Natural killer cell (primary cell): ENCODE data around the gene MAP2K5. TPM values are rescaled to one million over a fixed set of nuclear protein-coding genes. Genes with fewer than 3 reads are reported as not detected.

Source experiments
- ATAC-seq, 3 donors: fragments of 150-1000 bp in 2 of 3; fragments of 200-7000 bp in 1 of 3; cut with Tn5 transposase; 1 replicate in 1 of 3; 2 replicates in 2 of 3; pipeline ENCODE4 v1.10.0; 2021; ENCODE audit warnings: mild to moderate bottlenecking in 2 of 3, moderate library complexity in 2 of 3
- DNase-seq, 2 donors: peaks; one replicate each; pipeline versions ENCODE4 v3.0.0 to v3.0.0-alpha.2; 2013 to 2021; ENCODE audit warnings: mixed read lengths in 1 of 2
- H3K27ac ChIP-seq: one replicate; pipeline ENCODE4 v1.5.1; 2013; ENCODE audit warnings: mild to moderate bottlenecking, low read length
- H3K27me3 ChIP-seq: one replicate; pipeline ENCODE4 v1.6.1; 2013; ENCODE audit warnings: low read length; ENCODE audit not compliant: control insufficient read depth, insufficient read depth
- H3K36me3 ChIP-seq: one replicate; pipeline ENCODE4 v1.6.1; 2013; ENCODE audit warnings: low read length; ENCODE audit not compliant: control insufficient read depth, insufficient read depth
- H3K4me1 ChIP-seq: one replicate; pipeline ENCODE4 v1.6.1; 2013; ENCODE audit warnings: low read length; ENCODE audit not compliant: control insufficient read depth, insufficient read depth
- H3K4me3 ChIP-seq: one replicate; pipeline ENCODE4 v1.5.1; 2013; ENCODE audit warnings: low read length
- H3K9me3 ChIP-seq: one replicate; pipeline ENCODE4 v1.6.1; 2013; ENCODE audit warnings: low read length; ENCODE audit not compliant: control insufficient read depth, insufficient read depth
- H3K27ac Mint-ChIP-seq, 2 donors: one replicate each; pipeline ENCODE4 v1.8.0; 2022; ENCODE audit warnings: mild to moderate bottlenecking in 2 of 2, mixed read lengths in 2 of 2, moderate library complexity in 1 of 2
- H3K27me3 Mint-ChIP-seq, 2 donors: one replicate each; pipeline ENCODE4 v1.8.0; 2022; ENCODE audit warnings: low read depth in 2 of 2, mixed read lengths in 2 of 2
- H3K36me3 Mint-ChIP-seq: one replicate; pipeline ENCODE4 v1.8.0; 2022; ENCODE audit warnings: mixed read lengths
- H3K4me1 Mint-ChIP-seq, 2 donors: one replicate each; pipeline ENCODE4 v1.8.0; 2022; ENCODE audit warnings: mixed read lengths in 2 of 2
- H3K4me3 Mint-ChIP-seq: one replicate; pipeline ENCODE4 v1.8.0; 2022; ENCODE audit warnings: mild to moderate bottlenecking, moderate library complexity, mixed read lengths
- H3K9me3 Mint-ChIP-seq, 2 donors: one replicate each; pipeline ENCODE4 v1.8.0; 2022; ENCODE audit warnings: mixed read lengths in 2 of 2
- WGBS: methylation state at CpG from one replicate; pipeline ENCODE4 v1.1.7; 2013; ENCODE audit warnings: missing lambda C conversion rate; ENCODE audit not compliant: insufficient coverage; 5-methylcytosine and 5-hydroxymethylcytosine counted together
- intact Hi-C: fragments of 100-400 bp; cut with micrococcal nuclease; formaldehyde crosslinking; loops from one replicate; pipeline ENCODE4 v1.14.2; 2022
- total RNA-seq, 4 donors: library from RNA; stranded (reverse); fragments of 120-200 nt in 1 of 4; gene quantifications; one replicate each; pipeline versions ENCODE4 v1.2.3 to v1.2.4, GENCODE V29; 2013 to 2022
- TF ChIP-seq, protein P1 (sequence below): fragments of 200-600 bp; IDR thresholded peaks from one replicate; pipeline ENCODE4 v1.8.0; 2022; ENCODE audit warnings: antibody characterized with exemption

The MAP2K5 gene
- total RNA-seq, 3 donors from 2014 or later (not counting 1 experiment from before 2014, with no cell fraction given): 25.6 to 32.6 (median 29.2) TPM

GRCh38 chr15:67825881-67826716 is 283.6 kb downstream of the MAP2K5 start:
- intact Hi-C loops: no loop called here
- TF ChIP-seq, protein P1, sequence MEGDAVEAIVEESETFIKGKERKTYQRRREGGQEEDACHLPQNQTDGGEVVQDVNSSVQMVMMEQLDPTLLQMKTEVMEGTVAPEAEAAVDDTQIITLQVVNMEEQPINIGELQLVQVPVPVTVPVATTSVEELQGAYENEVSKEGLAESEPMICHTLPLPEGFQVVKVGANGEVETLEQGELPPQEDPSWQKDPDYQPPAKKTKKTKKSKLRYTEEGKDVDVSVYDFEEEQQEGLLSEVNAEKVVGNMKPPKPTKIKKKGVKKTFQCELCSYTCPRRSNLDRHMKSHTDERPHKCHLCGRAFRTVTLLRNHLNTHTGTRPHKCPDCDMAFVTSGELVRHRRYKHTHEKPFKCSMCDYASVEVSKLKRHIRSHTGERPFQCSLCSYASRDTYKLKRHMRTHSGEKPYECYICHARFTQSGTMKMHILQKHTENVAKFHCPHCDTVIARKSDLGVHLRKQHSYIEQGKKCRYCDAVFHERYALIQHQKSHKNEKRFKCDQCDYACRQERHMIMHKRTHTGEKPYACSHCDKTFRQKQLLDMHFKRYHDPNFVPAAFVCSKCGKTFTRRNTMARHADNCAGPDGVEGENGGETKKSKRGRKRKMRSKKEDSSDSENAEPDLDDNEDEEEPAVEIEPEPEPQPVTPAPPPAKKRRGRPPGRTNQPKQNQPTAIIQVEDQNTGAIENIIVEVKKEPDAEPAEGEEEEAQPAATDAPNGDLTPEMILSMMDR: no peak
- Histone ChIP-seq H3K9me3 (no peaks in the 10 kb centered on the region), H3K36me3 (no peaks in the 10 kb centered on the region), H3K4me1 (peaks cover 41% of the 10 kb centered on the region), H3K27ac (no peak overlapping the region), H3K27me3 (peaks cover 66% of the 10 kb centered on the region), H3K4me3 (no peak overlapping the region)
- DNase-seq (peak in 1 of 2 donors; percentile 25), ATAC-seq (no peak)
- no peaks in the 10 kb centered on the region for H3K9me3 Mint-ChIP-seq
- H3K27ac Mint-ChIP-seq: no peak overlapping the region
- peaks cover 62 to 65% of the 10 kb centered on the region in 2 donors for H3K27me3 Mint-ChIP-seq
- H3K36me3 Mint-ChIP-seq: no peaks in the 10 kb centered on the region
- 15% methylated on average over 77 of the region's 77 CpGs for WGBS
- H3K4me3 Mint-ChIP-seq: peak overlapping the region; percentile 47
- peaks cover 27 to 49% of the 10 kb centered on the region in 2 donors for H3K4me1 Mint-ChIP-seq

- Histone ChIP-seq H3K4me3 (no peak overlapping the region), H3K27ac (no peak overlapping the region), H3K27me3 (peaks cover 63% of the 10 kb centered on the region), H3K9me3 (no peaks in the 10 kb centered on the region), H3K4me1 (peaks cover 41% of the 10 kb centered on the region), H3K36me3 (no peaks in the 10 kb centered on the region)
- Mint-ChIP-seq H3K27me3 (peaks cover 60 to 63% of the 10 kb centered on the region in 2 donors), H3K4me3 (no peak overlapping the region), H3K9me3 (no peaks in the 10 kb centered on the region), H3K27ac (no peak overlapping the region), H3K4me1 (peaks cover 21 to 40% of the 10 kb centered on the region in 2 donors), H3K36me3 (no peaks in the 10 kb centered on the region)
- intact Hi-C loops: no loop called here
- whole genome bisulfite sequencing: 8% methylated on average over 88 of the region's 88 CpGs
- no peak for ATAC-seq
- DNase-seq: peak in 1 of 2 donors; percentile 11
- TF ChIP-seq, protein P1: no peak
Measured at GRCh38 chr15:67826717-67827561, 284.4 kb downstream of the MAP2K5 start.

- H3K36me3 Mint-ChIP-seq: no peaks in the 10 kb centered on the region
- Histone ChIP-seq H3K9me3 (no peaks in the 10 kb centered on the region), H3K27ac (no peak overlapping the region), H3K4me3 (no peak overlapping the region), H3K4me1 (peaks cover 40% of the 10 kb centered on the region), H3K36me3 (no peaks in the 10 kb centered on the region), H3K27me3 (peaks cover 64% of the 10 kb centered on the region)
- ATAC-seq (no peak), DNase-seq (peak in 1 of 2 donors; percentile 23)
- no peak overlapping the region for H3K4me3 Mint-ChIP-seq
- TF ChIP-seq, protein P1: no peak
- peaks cover 21 to 34% of the 10 kb centered on the region in 2 donors for H3K4me1 Mint-ChIP-seq
- intact Hi-C loops: no loop called here
- no peaks in the 10 kb centered on the region for H3K9me3 Mint-ChIP-seq
- peaks cover 54 to 56% of the 10 kb centered on the region in 2 donors for H3K27me3 Mint-ChIP-seq
- peak overlapping the region in 1 of 2 donors; percentile 42 for H3K27ac Mint-ChIP-seq
- WGBS: 9% methylated on average over 91 of the region's 91 CpGs
Measured at GRCh38 chr15:67827562-67828277, 285.2 kb downstream of the MAP2K5 start.
